HepG2 (cell line): ENCODE results near the gene GFY. TPM values are rescaled to one million over a fixed set of nuclear protein-coding genes. Genes with fewer than 3 reads are reported as not detected.

Experiments used
- HNRNPLL ChIP-seq: fragments of 200-400 bp; formaldehyde crosslinking; IDR thresholded peaks from 2 replicates; pipeline ENCODE4 v1.6.1; 2017; ENCODE audit warnings: mild to moderate bottlenecking, low read depth, low read length; ENCODE audit not compliant: poor library complexity, severe bottlenecking
- KLF11 ChIP-seq: IDR thresholded peaks from 2 replicates; pipeline ENCODE4 v1.6.1; 2016; ENCODE audit warnings: missing compliant biosample characterization
- MBNL3 ChIP-seq: fragments of 250-450 bp; sonication (Bioruptor Pico); conservative IDR thresholded peaks from 2 replicates; pipeline ENCODE4 v1.8.0; 2022; ENCODE audit warnings: mild to moderate bottlenecking, inconsistent platforms
- NFE2 ChIP-seq: sonication (generic); formaldehyde crosslinking; IDR thresholded peaks from 2 replicates; pipeline ENCODE4 v1.4.0; 2020; ENCODE audit warnings: missing genetic modification reagents
- ONECUT2 ChIP-seq: sonication (generic); formaldehyde crosslinking; IDR thresholded peaks from 2 replicates; pipeline ENCODE4 v1.4.0; 2020; ENCODE audit warnings: missing genetic modification reagents
- PCBP2 ChIP-seq: fragments of 200-400 bp; formaldehyde crosslinking; optimal IDR thresholded peaks from 2 replicates; pipeline ENCODE3; 2018; ENCODE audit warnings: low read length, low read depth; ENCODE audit not compliant: poor library complexity, severe bottlenecking
- PPARG ChIP-seq: conservative IDR thresholded peaks from 2 replicates; pipeline ENCODE4 v1.6.1; 2016; ENCODE audit warnings: missing biosample characterization, missing genetic modification reagents
- SALL1 ChIP-seq: sonication (generic); formaldehyde crosslinking; IDR thresholded peaks from 2 replicates; pipeline ENCODE4 v1.8.0; 2022; ENCODE audit warnings: mild to moderate bottlenecking, missing genetic modification reagents
- SNRNP70 ChIP-seq: fragments of 200-400 bp; formaldehyde crosslinking; IDR thresholded peaks from 2 replicates; pipeline ENCODE4 v1.6.1; 2017; ENCODE audit warnings: mild to moderate bottlenecking, low read depth, low read length, moderate library complexity
- SRSF1 ChIP-seq: fragments of 200-400 bp; formaldehyde crosslinking; optimal IDR thresholded peaks from 2 replicates; pipeline ENCODE3; 2017; ENCODE audit warnings: mild to moderate bottlenecking, low read depth, low read length, moderate library complexity
- TSC22D2 ChIP-seq: sonication (generic); formaldehyde crosslinking; IDR thresholded peaks from 2 replicates; pipeline ENCODE4 v1.5.1; 2020; ENCODE audit warnings: missing genetic modification reagents, mild to moderate bottlenecking, borderline replicate concordance
- XBP1 ChIP-seq: sonication (generic); formaldehyde crosslinking; IDR thresholded peaks from 2 replicates; pipeline ENCODE4 v1.5.0; 2020; ENCODE audit warnings: missing genetic modification reagents
- ZBTB3 ChIP-seq: sonication (generic); formaldehyde crosslinking; IDR thresholded peaks from 2 replicates; pipeline ENCODE4 v1.4.0; 2020; ENCODE audit warnings: low read depth, mild to moderate bottlenecking, moderate library complexity, missing genetic modification reagents, borderline replicate concordance
- ZC3H13 ChIP-seq: sonication (generic); formaldehyde crosslinking; IDR thresholded peaks from 2 replicates; pipeline ENCODE4 v1.8.1; 2023; ENCODE audit warnings: mild to moderate bottlenecking, missing genetic modification reagents, moderate library complexity
- ZFP90 ChIP-seq: sonication (generic); formaldehyde crosslinking; IDR thresholded peaks from 2 replicates; pipeline ENCODE4 v1.8.0; 2022; ENCODE audit warnings: missing genetic modification reagents, mild to moderate bottlenecking, inconsistent platforms, borderline replicate concordance
- ZKSCAN1 ChIP-seq: fragments of 150-350 bp; IDR thresholded peaks from 2 replicates; pipeline ENCODE4 v1.6.1; 2014; ENCODE audit warnings: low read length
- ZNF234 ChIP-seq: sonication (generic); formaldehyde crosslinking; conservative IDR thresholded peaks from 2 replicates; pipeline ENCODE4 v1.5.1; 2020; ENCODE audit warnings: mild to moderate bottlenecking, missing genetic modification reagents
- ZNF253 ChIP-seq: sonication (generic); formaldehyde crosslinking; IDR thresholded peaks from 2 replicates; pipeline ENCODE4 v1.8.0; 2022; ENCODE audit warnings: mild to moderate bottlenecking, missing genetic modification reagents, borderline replicate concordance
- ZNF260 ChIP-seq: sonication (generic); formaldehyde crosslinking; IDR thresholded peaks from 2 replicates; pipeline ENCODE4 v1.4.0; 2020; ENCODE audit warnings: missing genetic modification reagents, low read depth, mild to moderate bottlenecking, borderline replicate concordance
- ZNF274 ChIP-seq: sonication (generic); formaldehyde crosslinking; IDR thresholded peaks from 2 replicates; pipeline ENCODE4 v1.5.1; 2020; ENCODE audit warnings: mild to moderate bottlenecking, missing genetic modification reagents
- ZNF7 ChIP-seq: IDR thresholded peaks from 2 replicates; pipeline ENCODE4 v1.6.1; 2016; ENCODE audit warnings: missing biosample characterization, missing genetic modification reagents
- ZNF777 ChIP-seq: sonication (generic); formaldehyde crosslinking; IDR thresholded peaks from 2 replicates; pipeline ENCODE4 v1.4.0; 2020; ENCODE audit warnings: missing genetic modification reagents
- ZSCAN21 ChIP-seq: sonication (generic); formaldehyde crosslinking; IDR thresholded peaks from 2 replicates; pipeline ENCODE4 v1.8.0; 2022; ENCODE audit warnings: mild to moderate bottlenecking, missing genetic modification reagents, moderate library complexity, borderline replicate concordance
- polyA plus RNA-seq, 8 experiments: library from polyadenylated mRNA; depleted of rRNA in 3 of 8; stranded (reverse) in 7 of 8; unstranded in 1 of 8; fragments of >200 nt; fragmentation: Illumina TruSeq in 4 of 8; extraction: Trizol in 4 of 8; gene quantifications; 2 replicates each; pipeline versions ENCODE4 v1.2.1 to v1.2.3, GENCODE V29; 2011 to 2016; ENCODE audit warnings: low read depth in 4 of 8, missing spikeins in 1 of 8, mixed read lengths in 1 of 8; ENCODE audit not compliant: insufficient read depth in 1 of 8
- total RNA-seq, 5 experiments: library from RNA; depleted of rRNA; stranded (reverse); fragments of >200 nt; fragmentation: Illumina TruSeq; extraction: Trizol; gene quantifications; 2 replicates each; pipeline ENCODE4 v1.2.3, GENCODE V29; 2016; ENCODE audit warnings: low read depth in 1 of 5
- TF ChIP-seq, protein P1 (sequence below): sonication (generic); formaldehyde crosslinking; IDR thresholded peaks from 2 replicates; pipeline ENCODE4 v1.5.1; 2020; ENCODE audit warnings: mild to moderate bottlenecking, missing genetic modification reagents
- TF ChIP-seq, protein P2 (sequence below): sonication (generic); formaldehyde crosslinking; IDR thresholded peaks from 2 replicates; pipeline ENCODE4 v1.4.0; 2020; ENCODE audit warnings: low read depth, missing genetic modification reagents

The GFY gene
- total and polyA plus RNA-seq, 2 of the 13 experiments (the other 11 are each of a cell fraction or from before 2014, with no cell fraction given), result not detected

DNA sequence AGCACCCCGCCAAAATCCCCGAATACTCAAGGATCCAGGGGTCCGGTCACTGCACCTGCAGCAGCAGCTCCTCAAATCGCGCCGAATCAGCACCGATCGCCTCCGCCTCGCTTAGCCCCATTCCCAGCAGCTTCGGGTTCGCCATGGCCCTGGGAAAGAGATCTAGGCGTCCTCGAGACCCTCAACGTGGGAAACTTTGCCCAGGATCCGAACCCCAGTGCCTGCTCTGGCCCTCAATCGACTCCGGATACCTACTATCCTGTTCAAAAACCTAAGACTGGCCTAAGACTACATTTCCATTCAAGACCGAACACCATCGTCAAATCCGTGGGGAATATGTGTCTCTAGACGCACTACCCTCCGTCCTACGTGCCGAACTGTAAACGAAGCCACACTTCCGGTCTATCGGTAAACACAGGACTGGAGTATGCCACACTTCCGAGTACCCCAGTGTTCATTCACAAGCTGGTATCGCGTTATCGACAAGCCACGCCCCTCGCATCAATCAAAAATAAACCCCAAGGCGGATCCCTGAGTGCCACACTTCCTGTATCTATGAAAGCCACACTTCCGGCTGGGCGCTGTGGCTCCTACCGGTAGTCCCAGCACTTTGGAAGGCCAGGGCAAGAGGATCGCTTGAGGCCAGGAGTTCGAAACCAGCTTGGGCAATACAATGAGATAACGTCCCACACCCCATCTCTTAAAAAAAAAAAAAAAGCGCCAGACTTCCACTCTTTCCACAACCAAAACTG is 26.4 kb downstream of the GFY start, which contains the start of gene PIH1D1 (continued):
- TF ChIP-seq, protein P1, sequence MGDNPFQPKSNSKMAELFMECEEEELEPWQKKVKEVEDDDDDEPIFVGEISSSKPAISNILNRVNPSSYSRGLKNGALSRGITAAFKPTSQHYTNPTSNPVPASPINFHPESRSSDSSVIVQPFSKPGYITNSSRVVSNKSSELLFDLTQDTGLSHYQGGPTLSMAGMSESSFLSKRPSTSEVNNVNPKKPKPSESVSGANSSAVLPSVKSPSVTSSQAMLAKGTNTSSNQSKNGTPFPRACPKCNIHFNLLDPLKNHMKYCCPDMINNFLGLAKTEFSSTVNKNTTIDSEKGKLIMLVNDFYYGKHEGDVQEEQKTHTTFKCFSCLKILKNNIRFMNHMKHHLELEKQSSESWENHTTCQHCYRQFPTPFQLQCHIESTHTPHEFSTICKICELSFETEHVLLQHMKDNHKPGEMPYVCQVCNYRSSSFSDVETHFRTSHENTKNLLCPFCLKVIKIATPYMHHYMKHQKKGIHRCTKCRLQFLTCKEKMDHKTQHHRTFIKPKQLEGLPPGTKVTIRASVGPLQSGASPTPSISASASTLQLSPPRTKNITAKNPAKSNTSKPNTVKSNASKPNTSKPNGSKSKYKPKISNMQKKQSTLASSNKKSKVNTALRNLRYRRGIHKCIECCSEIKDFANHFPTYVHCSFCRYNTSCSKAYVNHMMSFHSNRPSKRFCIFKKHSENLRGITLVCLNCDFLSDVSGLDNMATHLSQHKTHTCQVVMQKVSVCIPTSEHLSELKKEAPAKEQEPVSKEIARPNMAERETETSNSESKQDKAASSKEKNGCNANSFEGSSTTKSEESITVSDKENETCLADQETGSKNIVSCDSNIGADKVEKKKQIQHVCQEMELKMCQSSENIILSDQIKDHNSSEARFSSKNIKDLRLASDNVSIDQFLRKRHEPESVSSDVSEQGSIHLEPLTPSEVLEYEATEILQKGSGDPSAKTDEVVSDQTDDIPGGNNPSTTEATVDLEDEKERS (CRISPR knock-in tag), result no peak
- TF ChIP-seq ZNF253 (CRISPR knock-in tag) (no peak), SRSF1 (no peak), ONECUT2 (no peak), ZSCAN21 (CRISPR knock-in tag) (no peak), ZFP90 (CRISPR knock-in tag) (no peak), XBP1 (CRISPR knock-in tag) (no peak), ZNF234 (CRISPR knock-in tag) (no peak), SNRNP70 (no peak), PPARG (CRISPR knock-in tag) (no peak), ZC3H13 (CRISPR knock-in tag) (no peak), PCBP2 (no peak), SALL1 (CRISPR knock-in tag) (peak; percentile 77), ZNF777 (CRISPR knock-in tag) (no peak), MBNL3 (no peak), ZKSCAN1 (no peak), HNRNPLL (no peak), ZBTB3 (no peak), ZNF274 (0 out of 2 replicates have a peak, but pooled peaks have one; percentile 30), TSC22D2 (CRISPR knock-in tag) (peak; percentile 76; the same call in 1 of the 2 replicates), ZNF260 (CRISPR knock-in tag) (no peak), NFE2 (CRISPR knock-in tag) (no peak), KLF11 (CRISPR knock-in tag) (no peak), ZNF7 (CRISPR knock-in tag) (no peak)
- TF ChIP-seq, protein P2, sequence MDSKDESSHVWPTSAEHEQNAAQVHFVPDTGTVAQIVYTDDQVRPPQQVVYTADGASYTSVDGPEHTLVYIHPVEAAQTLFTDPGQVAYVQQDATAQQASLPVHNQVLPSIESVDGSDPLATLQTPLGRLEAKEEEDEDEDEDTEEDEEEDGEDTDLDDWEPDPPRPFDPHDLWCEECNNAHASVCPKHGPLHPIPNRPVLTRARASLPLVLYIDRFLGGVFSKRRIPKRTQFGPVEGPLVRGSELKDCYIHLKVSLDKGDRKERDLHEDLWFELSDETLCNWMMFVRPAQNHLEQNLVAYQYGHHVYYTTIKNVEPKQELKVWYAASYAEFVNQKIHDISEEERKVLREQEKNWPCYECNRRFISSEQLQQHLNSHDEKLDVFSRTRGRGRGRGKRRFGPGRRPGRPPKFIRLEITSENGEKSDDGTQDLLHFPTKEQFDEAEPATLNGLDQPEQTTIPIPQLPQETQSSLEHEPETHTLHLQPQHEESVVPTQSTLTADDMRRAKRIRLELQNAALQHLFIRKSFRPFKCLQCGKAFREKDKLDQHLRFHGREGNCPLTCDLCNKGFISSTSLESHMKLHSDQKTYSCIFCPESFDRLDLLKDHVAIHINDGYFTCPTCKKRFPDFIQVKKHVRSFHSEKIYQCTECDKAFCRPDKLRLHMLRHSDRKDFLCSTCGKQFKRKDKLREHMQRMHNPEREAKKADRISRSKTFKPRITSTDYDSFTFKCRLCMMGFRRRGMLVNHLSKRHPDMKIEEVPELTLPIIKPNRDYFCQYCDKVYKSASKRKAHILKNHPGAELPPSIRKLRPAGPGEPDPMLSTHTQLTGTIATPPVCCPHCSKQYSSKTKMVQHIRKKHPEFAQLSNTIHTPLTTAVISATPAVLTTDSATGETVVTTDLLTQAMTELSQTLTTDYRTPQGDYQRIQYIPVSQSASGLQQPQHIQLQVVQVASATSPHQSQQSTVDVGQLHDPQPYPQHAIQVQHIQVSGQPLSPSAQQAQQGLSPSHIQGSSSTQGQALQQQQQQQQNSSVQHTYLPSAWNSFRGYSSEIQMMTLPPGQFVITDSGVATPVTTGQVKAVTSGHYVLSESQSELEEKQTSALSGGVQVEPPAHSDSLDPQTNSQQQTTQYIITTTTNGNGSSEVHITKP, result peak; percentile 48; the same call in 1 of the 2 replicates
